H1 (cell line): ENCODE data around the gene DYRK1A. TPM values are rescaled to one million over a fixed set of nuclear protein-coding genes. Genes with fewer than 3 reads are reported as not detected.

Experiments
- CTCF ChIA-PET: fragments of 300-600 bp; sonication (Branson Sonifier 250); formaldehyde crosslinking; loops from one replicate; lab custom pipeline; 2021; ENCODE audit not compliant: partially characterized antibody; lab: Charles Lee
- POLR2A ChIA-PET: fragments of 300-600 bp; sonication (Branson Sonifier 250); formaldehyde crosslinking; loops from one replicate; lab custom pipeline; 2021; ENCODE audit warnings: inconsistent platforms; ENCODE audit not compliant: partially characterized antibody; lab: Charles Lee
- DNase-seq, 2 experiments: peaks; one replicate each; pipeline versions ENCODE4 v3.0.0 to v3.0.0-alpha.2; 2010 to 2022; ENCODE audit warnings: low spot score in 2 of 2, low read depth in 1 of 2, mixed read lengths in 1 of 2
- FAIRE-seq: peaks from 2 replicates; lab custom pipeline; 2011; peaks lifted over from hg19 to GRCh38; lab: Jason Lieb, UNC
- H2AFZ ChIP-seq: 2 replicates; pipeline ENCODE4 v1.8.1; 2012; ENCODE audit warnings: low read length, inconsistent platforms
- H2AK5ac ChIP-seq: 2 replicates; pipeline ENCODE4 v1.6.1; 2013; ENCODE audit warnings: low read depth, low read length
- H2BK120ac ChIP-seq: replicated peaks from 2 replicates; pipeline ENCODE3; 2013; ENCODE audit warnings: low read depth, low read length, inconsistent platforms
- H2BK12ac ChIP-seq: 2 replicates; pipeline ENCODE4 v1.6.1; 2013; ENCODE audit warnings: low read depth, low read length
- H2BK15ac ChIP-seq: 2 replicates; pipeline ENCODE4 v1.6.1; 2013; ENCODE audit warnings: low read length
- H2BK20ac ChIP-seq: 2 replicates; pipeline ENCODE4 v1.6.1; 2013; ENCODE audit warnings: low read length
- H2BK5ac ChIP-seq: 2 replicates; pipeline ENCODE4 v1.6.1; 2013; ENCODE audit warnings: low read depth, low read length
- H3K14ac ChIP-seq: 2 replicates; pipeline ENCODE4 v1.6.1; 2013; ENCODE audit warnings: inconsistent platforms; ENCODE audit not compliant: insufficient read length
- H3K18ac ChIP-seq: 2 replicates; pipeline ENCODE4 v1.6.1; 2013; ENCODE audit warnings: low read length; ENCODE audit errors: extremely low read depth
- H3K23ac ChIP-seq: 2 replicates; pipeline ENCODE4 v1.6.1; 2013; ENCODE audit warnings: inconsistent platforms; ENCODE audit not compliant: insufficient read length
- H3K23me2 ChIP-seq: 2 replicates; pipeline ENCODE4 v1.6.1; 2013; ENCODE audit warnings: low read depth, low read length
- H3K27ac ChIP-seq: 2 replicates; pipeline ENCODE4 v1.6.1; 2011; ENCODE audit warnings: low read depth, low read length, inconsistent platforms
- H3K27me3 ChIP-seq, 4 experiments: replicated peaks in 1 of 4; 1 replicate in 1 of 4; 2 replicates in 3 of 4; pipeline versions ENCODE4 v1.6.1 to v1.8.1; 2011 to 2013; ENCODE audit warnings: low read length in 3 of 4, mild to moderate bottlenecking in 3 of 4, inconsistent platforms in 2 of 4, mixed read lengths in 2 of 4, moderate library complexity in 1 of 4; ENCODE audit not compliant: control insufficient read depth in 3 of 4, insufficient read depth in 3 of 4; ENCODE audit errors: extremely low read depth in 1 of 4
- H3K36me3 ChIP-seq, 4 experiments: 2 replicates each; pipeline versions ENCODE4 v1.6.1 to v1.8.1; 2011 to 2013; ENCODE audit warnings: mild to moderate bottlenecking in 4 of 4, low read length in 3 of 4, moderate library complexity in 2 of 4, control low read depth in 1 of 4, inconsistent platforms in 1 of 4; ENCODE audit not compliant: insufficient read depth in 4 of 4, control insufficient read depth in 2 of 4
- H3K4ac ChIP-seq: replicated peaks from 2 replicates; pipeline ENCODE3; 2013; ENCODE audit warnings: low read length, low read depth, mixed read lengths, inconsistent platforms; ENCODE audit not compliant: insufficient read length
- H3K4me1 ChIP-seq, 4 experiments: replicated peaks in 1 of 4; 1 replicate in 1 of 4; 2 replicates in 3 of 4; pipeline versions ENCODE4 v1.6.1 to v1.8.1; 2011 to 2013; ENCODE audit warnings: low read length in 3 of 4, inconsistent platforms in 2 of 4, mixed read lengths in 1 of 4; ENCODE audit not compliant: insufficient read depth in 4 of 4, control insufficient read depth in 3 of 4
- H3K4me2 ChIP-seq, 2 experiments: 2 replicates each; pipeline versions ENCODE4 v1.6.1 to v1.8.1; 2011 to 2013; ENCODE audit warnings: low read depth in 2 of 2, low read length in 2 of 2, control low read depth in 1 of 2, inconsistent platforms in 1 of 2, mild to moderate bottlenecking in 1 of 2; ENCODE audit not compliant: insufficient read depth in 1 of 2
- H3K4me3 ChIP-seq, 4 experiments: fragments of 200-600, 300-600 bp in 1 of 4; sonication (generic), shearing (Covaris generic), sonication (Bioruptor Twin) in 1 of 4; 2 replicates each; pipeline versions ENCODE4 v1.5.1 to v1.8.1; 2011 to 2016; ENCODE audit warnings: low read length in 4 of 4, low read depth in 3 of 4, control low read depth in 2 of 4, inconsistent platforms in 2 of 4, mild to moderate bottlenecking in 2 of 4, mixed read lengths in 1 of 4, moderate library complexity in 1 of 4; ENCODE audit not compliant: insufficient read depth in 2 of 4; ENCODE audit errors: extremely low read depth in 1 of 4
- H3K56ac ChIP-seq: replicated peaks from 2 replicates; pipeline ENCODE3; 2013; ENCODE audit warnings: low read depth, mild to moderate bottlenecking, mixed read lengths, low read length, inconsistent platforms; ENCODE audit not compliant: insufficient read length
- H3K79me1 ChIP-seq: 2 replicates; pipeline ENCODE4 v1.6.1; 2013; ENCODE audit warnings: low read depth, low read length, control low read depth
- H3K79me2 ChIP-seq, 2 experiments: 2 replicates each; pipeline versions ENCODE4 v1.6.1 to v1.8.1; 2012 to 2013; ENCODE audit warnings: low read length in 2 of 2, mild to moderate bottlenecking in 2 of 2, inconsistent platforms in 1 of 2; ENCODE audit not compliant: insufficient read depth in 2 of 2, control insufficient read depth in 1 of 2
- H3K9ac ChIP-seq, 4 experiments: replicated peaks in 1 of 4; 1 replicate in 1 of 4; 2 replicates in 3 of 4; pipeline versions ENCODE4 v1.6.1 to v1.8.1; 2011 to 2013; ENCODE audit warnings: low read depth in 3 of 4, low read length in 3 of 4, control low read depth in 2 of 4, mild to moderate bottlenecking in 2 of 4, moderate library complexity in 2 of 4, inconsistent platforms in 1 of 4; ENCODE audit errors: extremely low read depth in 1 of 4
- H3K9me3 ChIP-seq, 2 experiments: 2 replicates each; pipeline versions ENCODE4 v1.6.1 to v1.8.1; 2012 to 2013; ENCODE audit warnings: mild to moderate bottlenecking in 2 of 2, moderate library complexity in 2 of 2, control low read depth in 1 of 2, inconsistent platforms in 1 of 2, low read depth in 1 of 2, low read length in 1 of 2, mixed read lengths in 1 of 2; ENCODE audit not compliant: insufficient read depth in 2 of 2
- H4K20me1 ChIP-seq, 2 experiments: replicated peaks in 1 of 2; 2 replicates each; pipeline versions ENCODE3 to v1.8.1; 2011 to 2013; ENCODE audit warnings: inconsistent platforms in 2 of 2, low read length in 2 of 2, mild to moderate bottlenecking in 1 of 2; ENCODE audit not compliant: insufficient read depth in 2 of 2, control insufficient read depth in 1 of 2
- H4K5ac ChIP-seq: 2 replicates; pipeline ENCODE4 v1.6.1; 2013; ENCODE audit warnings: low read length, low read depth, mixed read lengths, inconsistent platforms; ENCODE audit not compliant: insufficient read length
- H4K8ac ChIP-seq: 2 replicates; pipeline ENCODE4 v1.8.0; 2013; ENCODE audit warnings: mild to moderate bottlenecking, moderate library complexity, low read length, inconsistent platforms; ENCODE audit not compliant: insufficient read depth; ENCODE audit errors: extremely low read depth
- H4K91ac ChIP-seq: replicated peaks from 2 replicates; pipeline ENCODE3; 2013; ENCODE audit warnings: low read length, mixed read lengths, inconsistent platforms; ENCODE audit not compliant: insufficient read length
- POLR2A ChIP-seq, 2 experiments: IDR thresholded peaks; 1 replicate in 1 of 2; 2 replicates in 1 of 2; pipeline ENCODE4 v1.6.1; 2011; ENCODE audit warnings: low read depth in 2 of 2, low read length in 2 of 2, mild to moderate bottlenecking in 2 of 2; ENCODE audit errors: control extremely low read depth in 1 of 2
- ZNF274 ChIP-seq: IDR thresholded peaks from 2 replicates; pipeline ENCODE4 v1.7.0; 2012; ENCODE audit warnings: low read length, borderline replicate concordance; ENCODE audit errors: extremely low read depth
- WGBS, 2 experiments: shearing (Covaris generic) in 1 of 2; methylation state at CpG; one replicate each; pipeline versions ENCODE4 v1.1.6 to v1.1.7; 2013 to 2015; ENCODE audit warnings: low lambda C conversion rate in 2 of 2, mixed read lengths in 2 of 2, inconsistent platforms in 1 of 2, low coverage in 1 of 2, missing lambda C conversion rate in 1 of 2; ENCODE audit not compliant: insufficient replicate concordance in 2 of 2, insufficient coverage in 1 of 2, insufficient read length in 1 of 2; ENCODE audit errors: extremely low coverage in 1 of 2, missing lambda C conversion rate in 1 of 2; 5-methylcytosine and 5-hydroxymethylcytosine counted together
- polyA plus RNA-seq, 7 experiments: library from polyadenylated mRNA; depleted of rRNA in 3 of 7; stranded (reverse) in 5 of 7; unstranded in 2 of 7; fragments of >200 nt in 5 of 7; fragments of 200-250 nt in 2 of 7; gene quantifications; 1 replicate in 5 of 7; 2 replicates in 1 of 7; 4 replicates in 1 of 7; pipeline versions ENCODE4 v1.2.1 to v1.2.3, GENCODE V29; 2011 to 2013; ENCODE audit warnings: missing spikeins in 2 of 7, mixed read lengths in 2 of 7
- total RNA-seq: library from RNA; stranded (reverse); fragmentation: NEBNext Ultra II Directional; extraction: Animal tissue kit (Norgen Biotek cat#: 25700); gene quantifications from 2 replicates; pipeline ENCODE4 v1.2.1, GENCODE V29; 2021
- TF ChIP-seq, protein P1 (sequence below): IDR thresholded peaks from 2 replicates; pipeline ENCODE4 v1.6.1; 2012; ENCODE audit warnings: low read length, inconsistent platforms

The DYRK1A gene
- total and polyA plus RNA-seq, 2 of the 8 experiments (the other 6 are each of a cell fraction or from before 2014, with no cell fraction given), result 61.1 to 62.2 TPM

- Histone ChIP-seq H4K8ac (no peak overlapping the region), H3K14ac (no peak overlapping the region), H2AFZ (no peak overlapping the region), H3K4me3 (no peak overlapping the region), H2BK5ac (no peak overlapping the region), H4K91ac (no peak overlapping the region), H3K79me2 (peaks cover 18 to 100% of the 10 kb centered on the region in 2 experiments), H2BK12ac (no peak overlapping the region), H3K27ac (no peak overlapping the region), H3K23me2 (no peaks in the 10 kb centered on the region), H2BK20ac (no peak overlapping the region), H3K36me3 (peaks cover 0 to 3% (median 0%) of the 10 kb centered on the region in 4 experiments; a peak in 2 of 8 replicates), H3K4me2 (no peak overlapping the region), H4K5ac (no peak overlapping the region), H2BK15ac (no peak overlapping the region), H3K4me1 (peaks cover 0 to 16% (median 4%) of the 10 kb centered on the region in 4 experiments; a peak in 3 of 7 replicates), H2BK120ac (no peak overlapping the region), H3K4ac (no peak overlapping the region), H3K79me1 (no peaks in the 10 kb centered on the region; the same call in 1 of the 2 replicates), H3K18ac (no peak overlapping the region), H3K9ac (no peak overlapping the region), H3K27me3 (no peaks in the 10 kb centered on the region), H3K56ac (no peak overlapping the region), H3K23ac (no peak overlapping the region), H4K20me1 (peaks cover 23 to 29% of the 10 kb centered on the region in 2 experiments), H2AK5ac (no peak overlapping the region), H3K9me3 (no peaks in the 10 kb centered on the region)
- POLR2A ChIA-PET, result interaction anchor here (3.6 kb wide), 1 partner anchor 77 kb away, joined by 9 read pairs; no protein-coding TSS in a partner anchor
- 83% methylated on average over 5 of the region's 5 CpGs; no CpG with 5 or more reads in 1 of the 2 experiments for WGBS, 2 experiments
- FAIRE-seq, result no peak
- CTCF ChIA-PET, result no interaction called here
- no peak for DNase-seq
- TF ChIP-seq, protein P1, sequence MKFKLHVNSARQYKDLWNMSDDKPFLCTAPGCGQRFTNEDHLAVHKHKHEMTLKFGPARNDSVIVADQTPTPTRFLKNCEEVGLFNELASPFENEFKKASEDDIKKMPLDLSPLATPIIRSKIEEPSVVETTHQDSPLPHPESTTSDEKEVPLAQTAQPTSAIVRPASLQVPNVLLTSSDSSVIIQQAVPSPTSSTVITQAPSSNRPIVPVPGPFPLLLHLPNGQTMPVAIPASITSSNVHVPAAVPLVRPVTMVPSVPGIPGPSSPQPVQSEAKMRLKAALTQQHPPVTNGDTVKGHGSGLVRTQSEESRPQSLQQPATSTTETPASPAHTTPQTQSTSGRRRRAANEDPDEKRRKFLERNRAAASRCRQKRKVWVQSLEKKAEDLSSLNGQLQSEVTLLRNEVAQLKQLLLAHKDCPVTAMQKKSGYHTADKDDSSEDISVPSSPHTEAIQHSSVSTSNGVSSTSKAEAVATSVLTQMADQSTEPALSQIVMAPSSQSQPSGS, result no peak
- TF ChIP-seq POLR2A (IDR thresholded peaks at IDR 0.05; ENCODE audit: control extremely low read depth in 1 of 2, low read depth in 2 of 2, low read length in 2 of 2) (no peak), ZNF274 (no peak)
Observed at GRCh38 chr21:37445228-37445627, 78.7 kb downstream of the DYRK1A start.
